Glutamatergic neuron (in vitro differentiated cells): ENCODE data around the gene PALLD. TPM values are rescaled to one million over a fixed set of nuclear protein-coding genes. Genes with fewer than 3 reads are reported as not detected.

ENCODE experiments used
- DNase-seq: peaks from one replicate; pipeline ENCODE4 v3.0.0; 2022
- H3K27ac Mint-ChIP-seq: one replicate; pipeline ENCODE4 v1.8.0; 2020; ENCODE audit warnings: mild to moderate bottlenecking, mixed read lengths, inconsistent platforms; ENCODE audit not compliant: unreplicated experiment
- H3K27me3 Mint-ChIP-seq: one replicate; pipeline ENCODE4 v1.8.0; 2020; ENCODE audit warnings: mild to moderate bottlenecking, moderate library complexity, mixed read lengths, inconsistent platforms; ENCODE audit not compliant: unreplicated experiment
- H3K36me3 Mint-ChIP-seq: one replicate; pipeline ENCODE4 v1.8.0; 2020; ENCODE audit warnings: mild to moderate bottlenecking, mixed read lengths, inconsistent platforms; ENCODE audit not compliant: unreplicated experiment
- H3K4me1 Mint-ChIP-seq: one replicate; pipeline ENCODE4 v1.8.0; 2020; ENCODE audit warnings: mild to moderate bottlenecking, low read depth, mixed read lengths, inconsistent platforms; ENCODE audit not compliant: unreplicated experiment
- H3K4me3 Mint-ChIP-seq: one replicate; pipeline ENCODE4 v1.8.0; 2020; ENCODE audit warnings: mild to moderate bottlenecking, mixed read lengths, inconsistent platforms; ENCODE audit not compliant: unreplicated experiment
- H3K9me3 Mint-ChIP-seq: one replicate; pipeline ENCODE4 v1.8.0; 2020; ENCODE audit warnings: mild to moderate bottlenecking, moderate library complexity, mixed read lengths, inconsistent platforms; ENCODE audit not compliant: unreplicated experiment
- CTCF ChIP-seq: fragments of 200-600 bp; sonication (generic); IDR thresholded peaks from one replicate; pipeline ENCODE4 v1.5.0; 2021; ENCODE audit not compliant: partially characterized antibody, unreplicated experiment
- total RNA-seq: library from RNA; stranded (reverse); fragmentation: NEBNext Ultra II Directional; extraction: Animal tissue kit (Norgen Biotek cat#: 25700); gene quantifications from one replicate; pipeline ENCODE4 v1.2.1, GENCODE V29; 2021; ENCODE audit not compliant: unreplicated experiment

PALLD gene
- total RNA-seq, 1 donor from 2014 or later: 37.5 TPM

- peaks cover 1% of the 10 kb centered on the region for H3K9me3 Mint-ChIP-seq
These were observed 235.0 kb downstream of the PALLD start for GRCh38 chr4:168731706-168732414.

GRCh38 chr4:168732714-168733113 lies 235.9 kb downstream of the PALLD start:
- Mint-ChIP-seq H3K4me3 (no peak overlapping the region), H3K4me1 (peaks cover 3% of the 10 kb centered on the region), H3K27ac (no peak overlapping the region)

More at GRCh38 chr4:168731706-168732414, 235.0 kb downstream of the PALLD start:
- no peak for DNase-seq
- Mint-ChIP-seq H3K27me3 (peaks cover 5% of the 10 kb centered on the region), H3K4me3 (no peak overlapping the region), H3K36me3 (no peaks in the 10 kb centered on the region), H3K27ac (no peak overlapping the region), H3K4me1 (no peaks in the 10 kb centered on the region)
- no peak for TF ChIP-seq CTCF

GRCh38 chr4:168734703-168735678 lies 238.1 kb downstream of the PALLD start:
- DNase-seq: no peak
- Mint-ChIP-seq H3K9me3 (peaks cover 1% of the 10 kb centered on the region), H3K36me3 (no peaks in the 10 kb centered on the region), H3K27ac (no peak overlapping the region), H3K4me1 (peaks cover 7% of the 10 kb centered on the region), H3K4me3 (no peak overlapping the region), H3K27me3 (peaks cover 5% of the 10 kb centered on the region)
- TF ChIP-seq CTCF: no peak

More at GRCh38 chr4:168732714-168733113, 235.9 kb downstream of the PALLD start:
- DNase-seq: no peak
- TF ChIP-seq CTCF: no peak
- H3K9me3 Mint-ChIP-seq: peaks cover 1% of the 10 kb centered on the region
- H3K27me3 Mint-ChIP-seq: peaks cover 5% of the 10 kb centered on the region
- H3K36me3 Mint-ChIP-seq: no peaks in the 10 kb centered on the region

GRCh38 chr4:168735735-168736134 lies 238.9 kb downstream of the PALLD start:
- Mint-ChIP-seq H3K9me3 (no peaks in the 10 kb centered on the region), H3K27ac (no peak overlapping the region), H3K36me3 (no peaks in the 10 kb centered on the region), H3K4me1 (peaks cover 7% of the 10 kb centered on the region), H3K27me3 (peaks cover 5% of the 10 kb centered on the region), H3K4me3 (no peak overlapping the region)
- TF ChIP-seq CTCF: no peak
- no peak for DNase-seq
